GM12878 (cell line): ENCODE measurements around the gene CIB4.

Experiments
- BACH1 ChIP-seq: fragments of 450-650 bp; IDR thresholded peaks from 2 replicates; pipeline ENCODE4 v1.6.1; 2017; ENCODE audit warnings: mild to moderate bottlenecking, borderline replicate concordance
- CREB1 ChIP-seq: IDR thresholded peaks from 2 replicates; pipeline ENCODE4 v1.6.1; 2012; ENCODE audit warnings: low read depth, mild to moderate bottlenecking, inconsistent platforms
- STAT1 ChIP-seq: fragments of 450-650 bp; conservative IDR thresholded peaks from 2 replicates; pipeline ENCODE4 v1.6.1; 2014; ENCODE audit warnings: antibody characterized with exemption, mild to moderate bottlenecking
- TCF12 ChIP-seq: IDR thresholded peaks from 2 replicates; pipeline ENCODE4 v1.6.1; 2011; ENCODE audit warnings: low read depth, mild to moderate bottlenecking, low read length
- ZNF274 ChIP-seq: IDR thresholded peaks from one replicate; pipeline ENCODE4 v1.8.0; 2011; ENCODE audit not compliant: insufficient read length, insufficient read depth
- TF ChIP-seq, protein P1 (sequence below), 3 experiments: IDR thresholded peaks in 2 of 3; conservative IDR thresholded peaks in 1 of 3; 2 replicates each; pipeline ENCODE4 v1.5.1; 2011; ENCODE audit warnings: low read depth in 3 of 3, low read length in 3 of 3, mild to moderate bottlenecking in 3 of 3, control low read depth in 2 of 3, moderate library complexity in 2 of 3, inconsistent platforms in 1 of 3, mixed read lengths in 1 of 3; ENCODE audit not compliant: control insufficient read depth in 2 of 3, insufficient read depth in 1 of 3; ENCODE audit errors: extremely low read depth in 1 of 3
- TF ChIP-seq, protein P2 (sequence below): fragments of 450-650 bp; IDR thresholded peaks from 2 replicates; pipeline ENCODE4 v1.6.1; 2017; ENCODE audit warnings: antibody characterized with exemption, mild to moderate bottlenecking, moderate library complexity

- TF ChIP-seq, protein P1, sequence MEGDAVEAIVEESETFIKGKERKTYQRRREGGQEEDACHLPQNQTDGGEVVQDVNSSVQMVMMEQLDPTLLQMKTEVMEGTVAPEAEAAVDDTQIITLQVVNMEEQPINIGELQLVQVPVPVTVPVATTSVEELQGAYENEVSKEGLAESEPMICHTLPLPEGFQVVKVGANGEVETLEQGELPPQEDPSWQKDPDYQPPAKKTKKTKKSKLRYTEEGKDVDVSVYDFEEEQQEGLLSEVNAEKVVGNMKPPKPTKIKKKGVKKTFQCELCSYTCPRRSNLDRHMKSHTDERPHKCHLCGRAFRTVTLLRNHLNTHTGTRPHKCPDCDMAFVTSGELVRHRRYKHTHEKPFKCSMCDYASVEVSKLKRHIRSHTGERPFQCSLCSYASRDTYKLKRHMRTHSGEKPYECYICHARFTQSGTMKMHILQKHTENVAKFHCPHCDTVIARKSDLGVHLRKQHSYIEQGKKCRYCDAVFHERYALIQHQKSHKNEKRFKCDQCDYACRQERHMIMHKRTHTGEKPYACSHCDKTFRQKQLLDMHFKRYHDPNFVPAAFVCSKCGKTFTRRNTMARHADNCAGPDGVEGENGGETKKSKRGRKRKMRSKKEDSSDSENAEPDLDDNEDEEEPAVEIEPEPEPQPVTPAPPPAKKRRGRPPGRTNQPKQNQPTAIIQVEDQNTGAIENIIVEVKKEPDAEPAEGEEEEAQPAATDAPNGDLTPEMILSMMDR (IDR thresholded peaks at IDR 0.05 in 2 of 3, conservative IDR thresholded peaks at IDR 0.05 in 1 of 3; ENCODE audit: control insufficient read depth in 2 of 3, extremely low read depth in 1 of 3, insufficient read depth in 1 of 3, low read depth in 3 of 3, low read length in 3 of 3), result no peak
- no peak for TF ChIP-seq CREB1
- TF ChIP-seq STAT1, result no peak
- no peak for TF ChIP-seq TCF12
- TF ChIP-seq, protein P2, sequence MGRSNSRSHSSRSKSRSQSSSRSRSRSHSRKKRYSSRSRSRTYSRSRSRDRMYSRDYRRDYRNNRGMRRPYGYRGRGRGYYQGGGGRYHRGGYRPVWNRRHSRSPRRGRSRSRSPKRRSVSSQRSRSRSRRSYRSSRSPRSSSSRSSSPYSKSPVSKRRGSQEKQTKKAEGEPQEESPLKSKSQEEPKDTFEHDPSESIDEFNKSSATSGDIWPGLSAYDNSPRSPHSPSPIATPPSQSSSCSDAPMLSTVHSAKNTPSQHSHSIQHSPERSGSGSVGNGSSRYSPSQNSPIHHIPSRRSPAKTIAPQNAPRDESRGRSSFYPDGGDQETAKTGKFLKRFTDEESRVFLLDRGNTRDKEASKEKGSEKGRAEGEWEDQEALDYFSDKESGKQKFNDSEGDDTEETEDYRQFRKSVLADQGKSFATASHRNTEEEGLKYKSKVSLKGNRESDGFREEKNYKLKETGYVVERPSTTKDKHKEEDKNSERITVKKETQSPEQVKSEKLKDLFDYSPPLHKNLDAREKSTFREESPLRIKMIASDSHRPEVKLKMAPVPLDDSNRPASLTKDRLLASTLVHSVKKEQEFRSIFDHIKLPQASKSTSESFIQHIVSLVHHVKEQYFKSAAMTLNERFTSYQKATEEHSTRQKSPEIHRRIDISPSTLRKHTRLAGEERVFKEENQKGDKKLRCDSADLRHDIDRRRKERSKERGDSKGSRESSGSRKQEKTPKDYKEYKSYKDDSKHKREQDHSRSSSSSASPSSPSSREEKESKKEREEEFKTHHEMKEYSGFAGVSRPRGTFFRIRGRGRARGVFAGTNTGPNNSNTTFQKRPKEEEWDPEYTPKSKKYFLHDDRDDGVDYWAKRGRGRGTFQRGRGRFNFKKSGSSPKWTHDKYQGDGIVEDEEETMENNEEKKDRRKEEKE, result no peak
- TF ChIP-seq BACH1, result no peak
- TF ChIP-seq ZNF274, result no peak
Observed at GRCh38 chr2:26578113-26578458, 63.1 kb downstream of the CIB4 start.
